GM11168 (cell line): ENCODE data around the gene FOXC1.

Experiments used
- in situ Hi-C: fragments of 300-500 bp; cut with MboI; formaldehyde crosslinking; loops from one replicate; pipeline ENCODE4 v1.12.0; 2022; ENCODE audit warnings: low sequenced_read_pairs; ENCODE audit not compliant: unreplicated experiment

Gene FOXC1

DNA sequence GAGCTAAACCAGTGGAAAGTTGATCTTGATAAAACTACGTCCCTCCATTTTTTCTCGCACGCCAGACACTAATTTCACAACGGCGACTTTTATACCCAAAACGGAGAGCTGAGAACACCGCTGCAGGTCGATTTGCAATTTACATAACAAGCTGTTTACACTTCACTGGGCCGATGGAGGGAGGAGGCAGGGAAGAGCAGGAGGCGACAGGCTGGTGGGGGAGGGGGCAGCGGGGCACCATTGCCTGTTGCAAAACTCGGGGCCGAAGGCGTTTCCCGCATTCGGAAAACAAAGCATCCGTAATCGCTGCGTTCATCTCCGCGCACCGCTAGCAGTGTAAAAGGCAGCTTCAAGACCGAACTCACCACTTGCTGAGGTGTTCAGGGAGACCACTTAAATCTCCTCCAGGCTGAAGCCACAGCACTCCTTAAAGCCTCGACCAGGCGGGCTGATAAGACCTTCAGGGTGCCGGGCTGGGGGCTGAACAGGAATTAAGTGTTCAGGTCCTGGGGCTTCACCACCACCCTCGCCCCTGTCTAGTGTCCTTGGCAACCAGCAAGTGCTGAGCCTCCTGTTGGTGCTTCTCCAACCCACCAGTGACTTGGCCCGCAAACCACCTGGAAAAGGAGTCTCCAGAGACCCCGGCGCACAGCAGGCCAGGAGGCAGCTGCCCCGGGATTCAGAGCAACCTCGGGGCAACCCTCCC is 2.0 kb upstream of the FOXC1 start:
- in situ Hi-C loops, result loop anchor here (25.0 kb wide), 1 partner anchor 505 kb away; no protein-coding TSS in a partner anchor

DNA sequence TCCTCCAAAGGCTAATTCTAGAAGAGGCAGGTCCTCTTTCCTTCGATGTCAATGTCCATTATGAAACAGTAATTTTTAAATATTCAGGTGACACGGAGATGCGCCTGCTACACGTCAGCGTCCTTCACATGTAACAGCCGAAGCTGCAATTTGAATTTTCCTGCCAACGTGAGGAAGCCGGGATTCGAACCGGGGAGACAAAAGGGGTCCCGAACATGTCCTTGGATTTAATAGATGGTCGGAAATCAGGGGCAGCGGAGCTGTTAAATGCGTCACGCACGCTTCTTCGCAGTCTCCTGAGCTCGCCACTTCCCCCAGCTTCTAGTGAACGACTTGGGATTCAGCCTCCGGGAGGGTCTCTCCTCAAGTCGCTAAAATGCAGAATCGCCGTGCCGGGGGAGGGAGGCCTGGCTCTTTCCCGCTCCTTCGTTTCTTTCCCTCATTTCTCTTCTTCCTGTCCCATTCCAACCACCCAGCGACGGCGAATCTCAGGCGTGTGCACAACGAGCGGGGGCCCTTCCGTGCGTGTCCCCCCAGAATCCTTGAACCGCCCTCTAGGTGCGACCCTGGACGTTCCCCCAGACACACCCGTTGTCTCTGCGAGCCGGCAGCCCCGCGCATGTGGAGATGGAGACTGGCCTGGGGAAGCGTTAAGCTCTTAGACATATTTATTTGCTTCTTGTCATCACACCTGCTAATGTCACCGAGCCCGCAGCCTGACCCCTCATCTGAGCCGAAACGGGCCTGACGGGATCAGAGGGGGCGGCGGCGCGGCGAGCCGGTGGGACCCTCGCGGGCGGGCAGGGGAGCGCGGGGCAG is 1.3 kb upstream of the FOXC1 start:
- in situ Hi-C loops, result loop anchor here (25.0 kb wide), 1 partner anchor 504 kb away; no protein-coding TSS in a partner anchor

DNA sequence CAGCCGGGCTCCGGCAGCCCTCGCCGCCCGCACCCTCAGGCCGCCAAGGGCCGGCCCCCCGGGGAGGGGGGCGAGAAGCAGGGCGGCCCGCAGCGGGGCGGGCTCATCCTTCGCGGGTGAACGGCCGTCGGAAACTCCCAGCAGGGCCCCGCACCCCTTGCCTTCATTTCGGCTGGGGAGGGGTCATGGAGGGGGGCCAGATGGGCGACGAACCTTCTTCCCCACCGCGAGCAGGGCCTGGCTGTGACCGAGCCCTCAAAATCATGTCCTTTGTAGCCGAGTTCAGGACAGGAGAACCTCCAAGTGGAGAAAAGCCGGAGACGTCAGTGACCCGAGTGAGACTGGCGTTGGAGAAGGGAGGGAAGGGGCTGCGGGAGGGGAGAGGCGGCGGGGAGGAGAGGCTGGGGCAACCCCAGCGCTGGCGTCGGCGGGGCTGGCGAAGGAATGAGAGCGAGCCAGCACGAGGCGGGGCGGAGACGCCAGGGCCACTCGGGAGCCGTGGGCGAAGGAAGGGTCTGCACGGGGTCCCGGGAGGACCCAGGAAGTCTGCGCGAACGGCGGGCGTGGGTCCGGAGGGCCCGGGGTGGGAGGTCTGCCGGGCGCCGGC is 571 bp upstream of the FOXC1 start:
- in situ Hi-C loops, result loop anchor here (25.0 kb wide), 1 partner anchor 503 kb away; no protein-coding TSS in a partner anchor

DNA sequence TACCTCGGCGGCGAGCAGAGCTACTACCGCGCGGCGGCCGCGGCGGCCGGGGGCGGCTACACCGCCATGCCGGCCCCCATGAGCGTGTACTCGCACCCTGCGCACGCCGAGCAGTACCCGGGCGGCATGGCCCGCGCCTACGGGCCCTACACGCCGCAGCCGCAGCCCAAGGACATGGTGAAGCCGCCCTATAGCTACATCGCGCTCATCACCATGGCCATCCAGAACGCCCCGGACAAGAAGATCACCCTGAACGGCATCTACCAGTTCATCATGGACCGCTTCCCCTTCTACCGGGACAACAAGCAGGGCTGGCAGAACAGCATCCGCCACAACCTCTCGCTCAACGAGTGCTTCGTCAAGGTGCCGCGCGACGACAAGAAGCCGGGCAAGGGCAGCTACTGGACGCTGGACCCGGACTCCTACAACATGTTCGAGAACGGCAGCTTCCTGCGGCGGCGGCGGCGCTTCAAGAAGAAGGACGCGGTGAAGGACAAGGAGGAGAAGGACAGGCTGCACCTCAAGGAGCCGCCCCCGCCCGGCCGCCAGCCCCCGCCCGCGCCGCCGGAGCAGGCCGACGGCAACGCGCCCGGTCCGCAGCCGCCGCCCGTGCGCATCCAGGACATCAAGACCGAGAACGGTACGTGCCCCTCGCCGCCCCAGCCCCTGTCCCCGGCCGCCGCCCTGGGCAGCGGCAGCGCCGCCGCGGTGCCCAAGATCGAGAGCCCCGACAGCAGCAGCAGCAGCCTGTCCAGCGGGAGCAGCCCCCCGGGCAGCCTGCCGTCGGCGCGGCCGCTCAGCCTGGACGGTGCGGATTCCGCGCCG is 994 bp downstream of the FOXC1 start:
- in situ Hi-C loops, result loop anchor here (25.0 kb wide), 1 partner anchor 502 kb away; no protein-coding TSS in a partner anchor

DNA sequence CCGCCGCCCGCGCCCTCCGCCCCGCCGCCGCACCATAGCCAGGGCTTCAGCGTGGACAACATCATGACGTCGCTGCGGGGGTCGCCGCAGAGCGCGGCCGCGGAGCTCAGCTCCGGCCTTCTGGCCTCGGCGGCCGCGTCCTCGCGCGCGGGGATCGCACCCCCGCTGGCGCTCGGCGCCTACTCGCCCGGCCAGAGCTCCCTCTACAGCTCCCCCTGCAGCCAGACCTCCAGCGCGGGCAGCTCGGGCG is 1.5 kb downstream of the FOXC1 start:
- in situ Hi-C loops, result loop anchor here (25.0 kb wide), 1 partner anchor 501 kb away; no protein-coding TSS in a partner anchor

DNA sequence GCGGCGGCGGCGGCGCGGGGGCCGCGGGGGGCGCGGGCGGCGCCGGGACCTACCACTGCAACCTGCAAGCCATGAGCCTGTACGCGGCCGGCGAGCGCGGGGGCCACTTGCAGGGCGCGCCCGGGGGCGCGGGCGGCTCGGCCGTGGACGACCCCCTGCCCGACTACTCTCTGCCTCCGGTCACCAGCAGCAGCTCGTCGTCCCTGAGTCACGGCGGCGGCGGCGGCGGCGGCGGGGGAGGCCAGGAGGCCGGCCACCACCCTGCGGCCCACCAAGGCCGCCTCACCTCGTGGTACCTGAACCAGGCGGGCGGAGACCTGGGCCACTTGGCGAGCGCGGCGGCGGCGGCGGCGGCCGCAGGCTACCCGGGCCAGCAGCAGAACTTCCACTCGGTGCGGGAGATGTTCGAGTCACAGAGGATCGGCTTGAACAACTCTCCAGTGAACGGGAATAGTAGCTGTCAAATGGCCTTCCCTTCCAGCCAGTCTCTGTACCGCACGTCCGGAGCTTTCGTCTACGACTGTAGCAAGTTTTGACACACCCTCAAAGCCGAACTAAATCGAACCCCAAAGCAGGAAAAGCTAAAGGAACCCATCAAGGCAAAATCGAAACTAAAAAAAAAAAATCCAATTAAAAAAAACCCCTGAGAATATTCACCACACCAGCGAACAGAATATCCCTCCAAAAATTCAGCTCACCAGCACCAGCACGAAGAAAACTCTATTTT is 2.0 kb downstream of the FOXC1 start:
- in situ Hi-C loops, result loop anchor here (25.0 kb wide), 1 partner anchor 501 kb away; no protein-coding TSS in a partner anchor

DNA sequence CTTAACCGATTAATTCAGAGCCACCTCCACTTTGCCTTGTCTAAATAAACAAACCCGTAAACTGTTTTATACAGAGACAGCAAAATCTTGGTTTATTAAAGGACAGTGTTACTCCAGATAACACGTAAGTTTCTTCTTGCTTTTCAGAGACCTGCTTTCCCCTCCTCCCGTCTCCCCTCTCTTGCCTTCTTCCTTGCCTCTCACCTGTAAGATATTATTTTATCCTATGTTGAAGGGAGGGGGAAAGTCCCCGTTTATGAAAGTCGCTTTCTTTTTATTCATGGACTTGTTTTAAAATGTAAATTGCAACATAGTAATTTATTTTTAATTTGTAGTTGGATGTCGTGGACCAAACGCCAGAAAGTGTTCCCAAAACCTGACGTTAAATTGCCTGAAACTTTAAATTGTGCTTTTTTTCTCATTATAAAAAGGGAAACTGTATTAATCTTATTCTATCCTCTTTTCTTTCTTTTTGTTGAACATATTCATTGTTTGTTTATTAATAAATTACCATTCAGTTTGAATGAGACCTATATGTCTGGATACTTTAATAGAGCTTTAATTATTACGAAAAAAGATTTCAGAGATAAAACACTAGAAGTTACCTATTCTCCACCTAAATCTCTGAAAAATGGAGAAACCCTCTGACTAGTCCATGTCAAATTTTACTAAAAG is 2.7 kb downstream of the FOXC1 start:
- in situ Hi-C loops, result loop anchor here (25.0 kb wide), 1 partner anchor 500 kb away; no protein-coding TSS in a partner anchor

DNA sequence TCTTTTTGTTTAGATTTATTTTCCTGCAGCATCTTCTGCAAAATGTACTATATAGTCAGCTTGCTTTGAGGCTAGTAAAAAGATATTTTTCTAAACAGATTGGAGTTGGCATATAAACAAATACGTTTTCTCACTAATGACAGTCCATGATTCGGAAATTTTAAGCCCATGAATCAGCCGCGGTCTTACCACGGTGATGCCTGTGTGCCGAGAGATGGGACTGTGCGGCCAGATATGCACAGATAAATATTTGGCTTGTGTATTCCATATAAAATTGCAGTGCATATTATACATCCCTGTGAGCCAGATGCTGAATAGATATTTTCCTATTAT is 3.2 kb downstream of the FOXC1 start:
- in situ Hi-C loops, result loop anchor here (25.0 kb wide), 1 partner anchor 499 kb away; no protein-coding TSS in a partner anchor

DNA sequence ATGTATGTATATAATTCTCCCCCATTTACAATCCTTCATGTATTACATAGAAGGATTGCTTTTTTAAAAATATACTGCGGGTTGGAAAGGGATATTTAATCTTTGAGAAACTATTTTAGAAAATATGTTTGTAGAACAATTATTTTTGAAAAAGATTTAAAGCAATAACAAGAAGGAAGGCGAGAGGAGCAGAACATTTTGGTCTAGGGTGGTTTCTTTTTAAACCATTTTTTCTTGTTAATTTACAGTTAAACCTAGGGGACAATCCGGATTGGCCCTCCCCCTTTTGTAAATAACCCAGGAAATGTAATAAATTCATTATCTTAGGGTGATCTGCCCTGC is 3.6 kb downstream of the FOXC1 start:
- in situ Hi-C loops, result loop anchor here (25.0 kb wide), 1 partner anchor 499 kb away; no protein-coding TSS in a partner anchor

DNA sequence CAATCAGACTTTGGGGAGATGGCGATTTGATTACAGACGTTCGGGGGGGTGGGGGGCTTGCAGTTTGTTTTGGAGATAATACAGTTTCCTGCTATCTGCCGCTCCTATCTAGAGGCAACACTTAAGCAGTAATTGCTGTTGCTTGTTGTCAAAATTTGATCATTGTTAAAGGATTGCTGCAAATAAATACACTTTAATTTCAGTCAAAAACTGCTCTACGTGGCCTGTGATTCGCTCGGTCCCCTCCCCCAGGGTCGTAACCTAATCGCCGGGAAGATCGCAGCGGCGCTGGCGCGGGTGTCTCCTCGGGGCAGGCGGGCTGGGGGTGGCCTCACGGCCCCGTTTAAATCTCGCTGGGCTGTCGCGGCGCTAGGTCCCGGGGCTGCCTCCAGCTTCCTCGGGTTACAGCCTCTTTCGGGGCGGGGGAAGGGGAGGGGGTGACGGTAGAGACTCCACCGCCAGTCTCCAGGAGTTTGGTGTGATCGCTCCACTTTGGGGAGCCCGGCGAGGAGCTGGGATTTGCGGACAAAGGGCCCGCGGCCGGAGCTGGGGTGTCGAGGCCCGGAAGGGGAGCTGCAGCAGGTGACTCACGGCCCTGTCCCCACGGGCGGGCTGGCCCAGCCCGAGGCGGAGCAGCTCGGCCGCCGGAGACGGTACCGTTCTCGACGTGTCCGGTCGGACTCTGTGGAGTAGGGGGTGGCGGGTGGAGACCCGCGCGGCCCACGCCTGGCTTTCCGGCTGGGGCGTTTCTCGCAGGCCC is 4.2 kb downstream of the FOXC1 start:
- in situ Hi-C loops, result loop anchor here (25.0 kb wide), 1 partner anchor 498 kb away; no protein-coding TSS in a partner anchor

DNA sequence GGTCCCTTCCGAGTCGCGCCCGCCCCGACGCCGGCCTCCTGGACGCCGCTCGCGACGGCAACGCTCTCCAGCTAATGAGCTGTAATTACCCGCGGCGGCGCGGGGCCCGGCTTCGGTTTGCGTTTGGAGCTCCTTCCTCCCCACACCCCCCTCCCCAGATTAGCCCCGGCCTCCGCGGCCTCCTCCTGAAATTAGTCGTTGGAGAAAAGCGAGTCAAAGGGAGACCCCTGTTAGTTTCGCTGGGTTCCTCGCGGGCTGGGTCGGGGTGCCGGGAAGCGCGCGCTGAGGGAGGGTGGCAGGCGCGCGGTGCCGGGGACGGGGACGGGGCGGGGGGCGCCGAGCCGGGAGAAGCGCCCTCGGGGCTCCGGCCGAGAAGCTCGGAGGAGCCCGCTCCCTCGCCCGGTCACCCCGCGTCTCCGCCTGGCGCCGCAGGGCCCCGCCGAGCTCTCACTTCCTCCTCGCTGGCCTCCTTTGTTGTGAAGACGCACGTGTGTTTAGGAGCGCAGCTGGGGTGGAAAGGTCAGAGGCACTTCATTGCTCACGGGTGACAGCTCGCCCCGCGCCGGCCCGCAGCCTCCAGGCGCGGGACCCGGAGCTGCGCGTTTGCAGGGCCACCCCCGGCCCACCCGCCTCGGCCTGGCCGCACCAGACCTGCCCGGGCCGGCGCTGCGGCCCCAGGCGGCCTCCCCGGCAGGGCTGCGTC is 4.9 kb downstream of the FOXC1 start:
- in situ Hi-C loops, result loop anchor here (25.0 kb wide), 1 partner anchor 498 kb away; no protein-coding TSS in a partner anchor

DNA sequence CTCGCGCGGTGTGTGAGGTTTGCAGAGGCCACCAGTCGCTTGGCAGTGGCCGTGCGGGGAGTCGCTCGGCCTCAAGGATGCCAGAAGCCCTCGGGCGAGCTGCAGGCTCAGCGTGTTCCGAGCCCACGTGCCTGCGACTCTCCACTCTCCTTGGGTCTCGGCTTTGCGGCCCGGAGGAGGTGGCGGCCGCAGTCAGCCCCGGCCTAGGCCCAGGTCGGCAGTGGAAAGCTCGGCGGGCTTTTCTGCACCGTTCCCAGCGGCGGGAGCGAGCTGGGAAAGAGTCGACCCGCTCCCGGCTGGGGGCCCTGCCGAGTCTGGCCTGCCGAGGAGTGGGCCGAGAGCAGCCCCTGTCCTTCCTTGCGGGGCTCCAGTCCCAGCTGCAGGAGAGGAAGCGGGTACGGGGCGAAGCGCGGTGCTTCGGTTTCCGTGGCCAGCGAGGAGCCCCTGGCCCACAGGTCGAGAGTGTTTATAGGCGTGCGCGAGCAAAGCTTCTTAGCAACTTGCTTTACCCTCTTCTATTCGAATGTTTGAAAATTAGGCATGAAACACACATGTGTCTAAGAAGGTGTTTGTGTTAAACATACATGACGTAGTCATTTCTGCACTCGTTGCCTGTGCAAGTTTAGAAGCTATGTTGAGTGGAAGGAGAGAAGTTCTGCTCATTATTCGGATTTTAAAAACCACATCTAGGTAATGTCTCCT is 5.6 kb downstream of the FOXC1 start:
- in situ Hi-C loops, result loop anchor here (25.0 kb wide), 1 partner anchor 497 kb away; no protein-coding TSS in a partner anchor

DNA sequence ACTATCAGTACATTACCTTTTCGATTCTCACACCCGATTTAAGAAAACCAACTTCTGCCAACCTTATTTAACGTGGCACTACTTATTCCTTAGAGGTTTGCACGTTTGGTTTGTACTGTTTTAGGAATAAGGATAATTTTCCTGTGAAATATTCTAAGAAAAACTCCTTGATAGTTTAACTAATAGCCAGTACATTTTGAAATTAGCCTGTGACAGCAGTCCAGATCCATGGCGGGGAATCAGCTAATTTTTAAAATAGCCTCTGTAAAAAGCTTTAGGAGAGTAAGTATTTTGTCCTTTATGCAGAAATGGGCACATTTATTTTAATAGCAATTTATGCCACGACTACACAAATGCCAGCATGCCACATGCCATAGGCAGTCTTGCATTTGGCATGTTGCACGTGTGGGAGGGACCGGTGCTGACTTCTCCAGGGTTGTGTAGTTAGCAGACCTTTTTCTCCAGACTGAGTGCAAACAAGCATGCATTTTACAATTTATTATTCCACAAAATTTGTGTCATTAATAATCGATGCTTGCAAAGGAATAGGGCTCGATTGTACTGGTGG is 6.2 kb downstream of the FOXC1 start:
- in situ Hi-C loops, result loop anchor here (25.0 kb wide), 1 partner anchor 496 kb away; no protein-coding TSS in a partner anchor

DNA sequence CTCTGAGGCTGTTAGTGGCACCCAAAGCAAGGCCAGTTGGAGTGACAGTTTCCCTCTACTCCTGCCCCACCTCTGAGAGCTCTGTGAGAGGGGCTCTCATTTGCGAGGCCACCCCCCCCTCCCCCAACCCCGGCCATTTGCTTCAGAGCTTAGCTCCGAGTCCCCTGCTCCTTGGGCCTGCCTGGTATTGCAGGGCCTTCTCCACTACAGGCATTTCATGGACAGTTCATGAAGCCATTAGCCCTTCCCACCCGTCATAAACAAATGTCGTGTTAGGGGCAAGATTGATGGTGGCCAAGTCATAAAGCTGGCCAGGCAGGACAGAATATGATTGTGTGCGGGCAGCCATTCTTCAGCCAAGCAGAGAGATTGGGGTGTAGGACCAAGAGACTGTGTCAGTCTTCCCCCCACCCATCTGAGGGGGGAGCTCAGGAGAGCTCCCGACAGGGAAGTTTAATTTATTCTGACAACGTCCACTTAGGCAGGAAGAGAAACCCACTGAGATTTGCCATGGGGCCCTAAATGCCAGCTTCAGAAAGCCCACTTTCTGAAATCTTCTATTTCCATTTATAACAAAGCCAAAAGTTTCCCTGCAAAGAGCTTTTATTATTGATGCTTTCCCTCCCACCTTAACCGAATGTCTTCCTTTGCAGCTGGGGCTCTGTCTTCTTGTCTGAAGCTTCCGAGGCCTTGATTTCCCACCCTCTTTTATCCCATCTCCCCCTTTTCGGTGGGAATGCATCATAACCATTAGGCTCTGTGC is 7.2 kb downstream of the FOXC1 start:
- in situ Hi-C loops, result loop anchor here (25.0 kb wide), 1 partner anchor 495 kb away; no protein-coding TSS in a partner anchor

DNA sequence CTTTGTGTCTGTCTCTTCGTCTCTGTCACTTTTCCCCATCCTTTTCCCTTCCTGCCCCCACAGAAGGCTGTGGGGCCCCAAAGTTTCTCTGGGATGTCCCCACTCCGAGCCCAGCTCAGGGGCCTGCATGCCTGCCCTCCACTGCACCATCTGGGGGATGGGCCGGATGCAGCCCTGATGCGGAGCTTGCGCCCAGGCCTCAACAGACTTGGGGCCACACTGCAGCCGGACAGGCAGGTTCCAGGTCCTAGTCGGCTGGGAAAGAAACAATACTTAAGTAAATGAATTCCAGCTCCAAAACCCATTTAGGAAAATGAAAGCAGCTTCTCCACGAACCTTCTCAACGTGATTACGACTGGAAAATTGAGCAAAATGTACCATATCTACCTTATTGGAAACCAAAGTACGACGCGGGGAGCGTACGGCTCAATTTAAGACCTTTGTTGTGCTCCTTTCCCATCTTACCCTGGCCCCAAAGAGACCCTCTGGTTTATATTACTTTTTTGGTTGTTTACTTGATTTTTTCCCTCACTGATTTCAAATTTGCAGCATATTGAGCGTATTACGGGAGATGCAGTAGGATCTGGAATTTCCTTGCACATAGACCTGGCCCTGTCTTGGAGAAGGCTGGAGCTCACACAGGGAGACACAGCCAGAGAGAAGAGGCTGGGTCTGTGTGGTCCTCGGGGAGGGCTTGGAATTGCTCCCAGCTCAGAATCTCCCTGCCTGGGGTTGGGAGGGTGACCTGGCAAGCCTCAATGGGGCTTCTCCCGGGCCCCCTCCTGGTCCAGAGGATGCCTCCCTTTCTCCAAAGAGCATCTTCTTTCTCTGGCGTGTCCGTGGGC is 8.0 kb downstream of the FOXC1 start:
- in situ Hi-C loops, result loop anchor here (25.0 kb wide), 1 partner anchor 495 kb away; no protein-coding TSS in a partner anchor
